Caco-2 (cell line): ENCODE data around the gene TNFSF15. TPM values are rescaled to one million over a fixed set of nuclear protein-coding genes. Genes with fewer than 3 reads are reported as not detected.

Experiments used
- BruUV-seq: library from RNA; stranded (reverse); fragments of 400-500 nt; replicated peaks from 2 replicates; lab custom pipeline; 2021; lab: Mats Ljungman, UMichigan
- CTCF ChIA-PET: fragments of 300-600 bp; sonication (Branson Sonifier 250); formaldehyde crosslinking; loops from one replicate; lab custom pipeline; 2022; ENCODE audit warnings: antibody characterized with exemption; lab: Charles Lee
- POLR2A ChIA-PET: fragments of 300-600 bp; sonication (Branson Sonifier 250); formaldehyde crosslinking; loops from one replicate; lab custom pipeline; 2022; ENCODE audit warnings: antibody characterized with exemption; lab: Charles Lee
- DNase-seq, 2 experiments: peaks; one replicate each; pipeline versions ENCODE4 v3.0.0 to v3.0.0-alpha.2; 2020 to 2022
- H3K27me3 ChIP-seq: replicated peaks from 2 replicates; pipeline ENCODE4 v1.6.0; 2011; ENCODE audit warnings: low read length; ENCODE audit not compliant: control insufficient read depth, insufficient read depth
- H3K36me3 ChIP-seq: 2 replicates; pipeline ENCODE4 v1.5.1; 2011; ENCODE audit warnings: low read length; ENCODE audit not compliant: control insufficient read depth, insufficient read depth
- H3K4me1 ChIP-seq: fragments of 250-450 bp; sonication (Bioruptor Pico); 2 replicates; pipeline ENCODE4 v1.5.1; 2020; ENCODE audit warnings: mild to moderate bottlenecking
- H3K4me3 ChIP-seq: 2 replicates; pipeline ENCODE4 v1.5.1; 2011; ENCODE audit warnings: low read depth, mild to moderate bottlenecking, control low read depth, low read length
- H3K9me3 ChIP-seq: fragments of 250-450 bp; sonication (Bioruptor Pico); 2 replicates; pipeline ENCODE4 v1.5.1; 2020; ENCODE audit warnings: mild to moderate bottlenecking, moderate library complexity
- H3K27ac Mint-ChIP-seq: one replicate; pipeline ENCODE4 v1.8.0; 2022; ENCODE audit warnings: mixed read lengths; ENCODE audit not compliant: unreplicated experiment
- H3K27me3 Mint-ChIP-seq: one replicate; pipeline ENCODE4 v1.8.0; 2022; ENCODE audit warnings: mixed read lengths; ENCODE audit not compliant: insufficient read depth, unreplicated experiment
- H3K36me3 Mint-ChIP-seq: one replicate; pipeline ENCODE4 v1.8.0; 2022; ENCODE audit warnings: mild to moderate bottlenecking, mixed read lengths; ENCODE audit not compliant: insufficient read depth, unreplicated experiment
- H3K4me1 Mint-ChIP-seq: one replicate; pipeline ENCODE4 v1.8.0; 2022; ENCODE audit warnings: low read depth, mixed read lengths; ENCODE audit not compliant: unreplicated experiment
- H3K4me3 Mint-ChIP-seq: one replicate; pipeline ENCODE4 v1.8.0; 2022; ENCODE audit warnings: mild to moderate bottlenecking, moderate library complexity, mixed read lengths; ENCODE audit not compliant: unreplicated experiment
- H3K9me3 Mint-ChIP-seq: one replicate; pipeline ENCODE4 v1.8.0; 2022; ENCODE audit warnings: mixed read lengths; ENCODE audit not compliant: unreplicated experiment
- intact Hi-C: fragments of 100-400 bp; cut with micrococcal nuclease; formaldehyde crosslinking; loops from one replicate; pipeline ENCODE4 v1.10.0; 2022; ENCODE audit not compliant: unreplicated experiment
- total RNA-seq: library from RNA; stranded (reverse); gene quantifications from 2 replicates; pipeline ENCODE4 v1.2.3, GENCODE V29; 2022
- TF ChIP-seq, protein P1 (sequence below), 2 experiments: fragments of 200-600 bp in 1 of 2; IDR thresholded peaks; 1 replicate in 1 of 2; 2 replicates in 1 of 2; pipeline versions ENCODE4 v1.5.1 to v1.8.0; 2011 to 2022; ENCODE audit warnings: antibody characterized with exemption in 1 of 2, control low read depth in 1 of 2, inconsistent platforms in 1 of 2, low read depth in 1 of 2, low read length in 1 of 2, mild to moderate bottlenecking in 1 of 2, moderate library complexity in 1 of 2; ENCODE audit not compliant: insufficient read depth in 1 of 2, severe bottlenecking in 1 of 2, unreplicated experiment in 1 of 2

The TNFSF15 gene
- total RNA-seq, 1 experiment from 2014 or later = 0.66 TPM

DNA sequence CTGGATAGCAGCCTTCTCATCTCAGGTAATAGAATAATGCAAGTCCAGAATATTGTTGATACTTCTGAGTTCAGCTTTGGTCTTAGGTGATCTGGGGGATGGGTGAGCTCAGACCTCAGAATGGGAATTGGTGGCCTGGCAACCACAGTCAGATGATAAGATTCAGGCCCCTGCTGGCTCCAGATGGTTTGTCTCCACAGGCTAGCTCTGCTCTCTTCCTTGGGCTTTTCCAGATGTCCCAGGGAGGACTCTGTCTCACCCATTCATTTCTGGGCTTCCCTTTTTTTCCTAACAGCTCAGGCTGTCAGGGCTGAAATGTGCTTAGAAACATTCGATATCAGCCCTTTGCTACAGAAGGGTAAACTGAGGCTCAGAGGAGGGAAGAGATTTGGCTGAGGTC, 17.6 kb upstream of the TNFSF15 start:
- no peak overlapping the region for H3K27ac Mint-ChIP-seq
- Histone ChIP-seq H3K36me3 (no peaks in the 10 kb centered on the region), H3K4me3 (no peak overlapping the region), H3K9me3 (no peaks in the 10 kb centered on the region), H3K27me3 (no peaks in the 10 kb centered on the region), H3K4me1 (peaks cover 5% of the 10 kb centered on the region)
- no peaks in the 10 kb centered on the region for H3K36me3 Mint-ChIP-seq
- no peak for DNase-seq
- no peaks in the 10 kb centered on the region for H3K9me3 Mint-ChIP-seq
- intact Hi-C loops = no loop called here
- H3K27me3 Mint-ChIP-seq = peaks cover 6% of the 10 kb centered on the region
- CTCF ChIA-PET = no interaction called here
- H3K4me3 Mint-ChIP-seq = no peak overlapping the region
- no peaks in the 10 kb centered on the region for H3K4me1 Mint-ChIP-seq
- TF ChIP-seq, protein P1, sequence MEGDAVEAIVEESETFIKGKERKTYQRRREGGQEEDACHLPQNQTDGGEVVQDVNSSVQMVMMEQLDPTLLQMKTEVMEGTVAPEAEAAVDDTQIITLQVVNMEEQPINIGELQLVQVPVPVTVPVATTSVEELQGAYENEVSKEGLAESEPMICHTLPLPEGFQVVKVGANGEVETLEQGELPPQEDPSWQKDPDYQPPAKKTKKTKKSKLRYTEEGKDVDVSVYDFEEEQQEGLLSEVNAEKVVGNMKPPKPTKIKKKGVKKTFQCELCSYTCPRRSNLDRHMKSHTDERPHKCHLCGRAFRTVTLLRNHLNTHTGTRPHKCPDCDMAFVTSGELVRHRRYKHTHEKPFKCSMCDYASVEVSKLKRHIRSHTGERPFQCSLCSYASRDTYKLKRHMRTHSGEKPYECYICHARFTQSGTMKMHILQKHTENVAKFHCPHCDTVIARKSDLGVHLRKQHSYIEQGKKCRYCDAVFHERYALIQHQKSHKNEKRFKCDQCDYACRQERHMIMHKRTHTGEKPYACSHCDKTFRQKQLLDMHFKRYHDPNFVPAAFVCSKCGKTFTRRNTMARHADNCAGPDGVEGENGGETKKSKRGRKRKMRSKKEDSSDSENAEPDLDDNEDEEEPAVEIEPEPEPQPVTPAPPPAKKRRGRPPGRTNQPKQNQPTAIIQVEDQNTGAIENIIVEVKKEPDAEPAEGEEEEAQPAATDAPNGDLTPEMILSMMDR (IDR thresholded peaks at IDR 0.05; ENCODE audit: insufficient read depth in 1 of 2, low read depth in 1 of 2, low read length in 1 of 2, severe bottlenecking in 1 of 2, unreplicated experiment in 1 of 2) = no peak
- BruUV-seq = no TSS peak
- POLR2A ChIA-PET = no interaction called here

- Histone ChIP-seq H3K27me3 (no peaks in the 10 kb centered on the region), H3K4me1 (peaks cover 5% of the 10 kb centered on the region), H3K9me3 (no peaks in the 10 kb centered on the region), H3K36me3 (no peaks in the 10 kb centered on the region), H3K4me3 (no peak overlapping the region)
- no peaks in the 10 kb centered on the region for H3K36me3 Mint-ChIP-seq
- no peak for DNase-seq
- no peak overlapping the region for H3K4me3 Mint-ChIP-seq
- no peaks in the 10 kb centered on the region for H3K4me1 Mint-ChIP-seq
- intact Hi-C loops = no loop called here
- peaks cover 3% of the 10 kb centered on the region for H3K27me3 Mint-ChIP-seq
- H3K27ac Mint-ChIP-seq = no peak overlapping the region
- TF ChIP-seq, protein P1 (IDR thresholded peaks at IDR 0.05; ENCODE audit: insufficient read depth in 1 of 2, low read depth in 1 of 2, low read length in 1 of 2, severe bottlenecking in 1 of 2, unreplicated experiment in 1 of 2) = no peak
- BruUV-seq = no TSS peak
- ChIA-PET CTCF (no interaction called here), POLR2A (no interaction called here)
- no peaks in the 10 kb centered on the region for H3K9me3 Mint-ChIP-seq
Observed at GRCh38 chr9:114822708-114823107, 16.9 kb upstream of the TNFSF15 start.

DNA sequence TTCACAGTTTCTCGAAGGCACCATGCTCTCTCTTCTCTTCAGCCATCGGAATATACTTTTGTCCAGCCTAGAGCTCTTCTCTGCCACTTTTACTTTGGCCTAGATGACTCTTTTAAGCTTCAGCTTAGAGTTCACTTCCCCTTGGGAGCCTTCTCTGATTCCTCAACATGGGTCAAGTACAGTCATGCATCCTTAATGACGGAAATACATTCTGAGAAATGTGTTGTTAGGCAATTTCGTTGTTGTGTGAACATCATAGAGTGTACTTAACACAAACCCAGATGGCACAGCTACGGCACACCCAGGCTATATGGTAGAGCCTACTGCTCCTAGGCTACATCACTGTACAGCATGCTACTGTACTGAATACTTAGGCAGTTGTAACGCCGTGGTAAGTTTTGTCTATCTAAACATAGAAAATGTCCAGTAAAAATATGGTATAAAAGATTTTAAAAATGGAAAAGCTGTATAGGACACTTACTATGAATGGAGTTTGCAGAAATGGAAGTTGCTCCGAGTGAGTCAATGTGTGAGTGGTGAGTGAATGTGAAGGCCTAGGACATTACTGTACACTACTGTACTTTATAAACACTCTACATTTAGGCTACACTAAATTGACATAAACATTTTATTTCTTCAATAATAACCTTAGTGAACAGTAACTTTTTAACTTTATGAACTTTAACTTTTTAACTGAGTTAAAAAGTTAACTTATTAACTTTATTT, 15.1 kb upstream of the TNFSF15 start:
- peaks cover 3% of the 10 kb centered on the region for H3K27me3 Mint-ChIP-seq
- BruUV-seq = no TSS peak
- H3K27ac Mint-ChIP-seq = no peak overlapping the region
- Histone ChIP-seq H3K36me3 (no peaks in the 10 kb centered on the region), H3K4me1 (peaks cover 5% of the 10 kb centered on the region), H3K9me3 (no peaks in the 10 kb centered on the region), H3K27me3 (no peaks in the 10 kb centered on the region), H3K4me3 (no peak overlapping the region)
- H3K36me3 Mint-ChIP-seq = no peaks in the 10 kb centered on the region
- DNase-seq = no peak
- ChIA-PET CTCF (no interaction called here), POLR2A (no interaction called here)
- TF ChIP-seq, protein P1 (IDR thresholded peaks at IDR 0.05; ENCODE audit: insufficient read depth in 1 of 2, low read depth in 1 of 2, low read length in 1 of 2, severe bottlenecking in 1 of 2, unreplicated experiment in 1 of 2) = no peak
- H3K9me3 Mint-ChIP-seq = no peaks in the 10 kb centered on the region
- intact Hi-C loops = no loop called here
- no peaks in the 10 kb centered on the region for H3K4me1 Mint-ChIP-seq
- no peak overlapping the region for H3K4me3 Mint-ChIP-seq
